Osteocyte (in vitro differentiated cells): ENCODE results near the gene FOXP3. TPM values are rescaled to one million over a fixed set of nuclear protein-coding genes. Genes with fewer than 3 reads are reported as not detected.
"Not testable (repeated sequence)": the region's sequence is repeated elsewhere in the genome, so short reads cannot be mapped to it uniquely, and the experiment has no call there.

Experiments used
- DNase-seq: peaks from one replicate; pipeline ENCODE4 v3.0.0; 2021; ENCODE audit warnings: mixed read lengths; ENCODE audit not compliant: unreplicated experiment; ENCODE audit errors: extremely low spot score
- H3K27ac Mint-ChIP-seq: one replicate; pipeline ENCODE4 v1.8.0; 2021; ENCODE audit warnings: mild to moderate bottlenecking, mixed read lengths; ENCODE audit not compliant: unreplicated experiment
- H3K27me3 Mint-ChIP-seq: one replicate; pipeline ENCODE4 v1.8.0; 2021; ENCODE audit warnings: mixed read lengths; ENCODE audit not compliant: unreplicated experiment
- H3K36me3 Mint-ChIP-seq: one replicate; pipeline ENCODE4 v1.8.0; 2021; ENCODE audit warnings: mixed read lengths; ENCODE audit not compliant: unreplicated experiment
- H3K4me1 Mint-ChIP-seq: one replicate; pipeline ENCODE4 v1.8.0; 2021; ENCODE audit warnings: mixed read lengths; ENCODE audit not compliant: unreplicated experiment
- H3K4me3 Mint-ChIP-seq: one replicate; pipeline ENCODE4 v1.8.0; 2021; ENCODE audit warnings: mild to moderate bottlenecking, moderate library complexity, mixed read lengths; ENCODE audit not compliant: unreplicated experiment
- H3K9me3 Mint-ChIP-seq: one replicate; pipeline ENCODE4 v1.8.0; 2021; ENCODE audit warnings: mixed read lengths; ENCODE audit not compliant: unreplicated experiment
- long read RNA-seq: library from polyadenylated mRNA; unstranded; transcript quantifications from one replicate; pipeline ENCODE4 v2.0.0, GENCODE V29; 2021
- total RNA-seq: library from RNA; stranded (reverse); gene quantifications from 2 replicates; pipeline ENCODE4 v1.2.1, GENCODE V29; 2021
- TF ChIP-seq, protein P1 (sequence below): fragments of 200-600 bp; sonication (generic); IDR thresholded peaks from 2 replicates; pipeline ENCODE4 v1.5.0; 2021; ENCODE audit warnings: antibody characterized with exemption, mild to moderate bottlenecking, moderate library complexity

FOXP3 gene
- total RNA-seq: 0.13 TPM in 1 of 2 replicates, not detected in the other
- long read RNA-seq: 0 reads

DNA sequence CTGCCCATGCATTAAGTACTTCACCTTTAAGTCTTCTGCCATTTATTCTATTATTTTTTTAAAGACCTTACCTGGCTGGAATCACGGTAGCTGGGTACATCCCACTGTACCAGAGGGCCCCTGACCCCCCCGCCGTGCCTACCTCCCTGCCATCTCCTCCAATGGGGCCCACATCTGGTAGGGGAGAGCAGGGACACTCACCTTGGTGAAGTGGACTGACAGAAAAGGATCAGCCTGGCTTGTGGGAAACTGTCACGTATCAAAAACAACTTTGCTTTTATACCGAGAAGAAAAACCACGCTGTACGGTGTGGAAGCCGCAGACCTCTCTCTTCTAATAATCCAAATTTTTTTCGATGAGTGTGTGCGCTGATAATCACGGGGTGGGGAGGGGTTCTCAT, at the start of gene FOXP3:
TSS of gene FOXP3 (minus strand) at position 251 of the 400 bp plus-strand sequence. CDS start 6,205 bp downstream, outside the sequence.
- no peaks in the 10 kb centered on the region for H3K36me3 Mint-ChIP-seq
- H3K27me3 Mint-ChIP-seq: peaks cover 4% of the 10 kb centered on the region
- peaks cover 5% of the 10 kb centered on the region for H3K9me3 Mint-ChIP-seq
- no peak within 1 kb of the TSS for H3K27ac Mint-ChIP-seq
- H3K4me1 Mint-ChIP-seq: peaks cover 5% of the 10 kb centered on the region
- H3K4me3 Mint-ChIP-seq: no peak within 1 kb of the TSS
- TF ChIP-seq, protein P1, sequence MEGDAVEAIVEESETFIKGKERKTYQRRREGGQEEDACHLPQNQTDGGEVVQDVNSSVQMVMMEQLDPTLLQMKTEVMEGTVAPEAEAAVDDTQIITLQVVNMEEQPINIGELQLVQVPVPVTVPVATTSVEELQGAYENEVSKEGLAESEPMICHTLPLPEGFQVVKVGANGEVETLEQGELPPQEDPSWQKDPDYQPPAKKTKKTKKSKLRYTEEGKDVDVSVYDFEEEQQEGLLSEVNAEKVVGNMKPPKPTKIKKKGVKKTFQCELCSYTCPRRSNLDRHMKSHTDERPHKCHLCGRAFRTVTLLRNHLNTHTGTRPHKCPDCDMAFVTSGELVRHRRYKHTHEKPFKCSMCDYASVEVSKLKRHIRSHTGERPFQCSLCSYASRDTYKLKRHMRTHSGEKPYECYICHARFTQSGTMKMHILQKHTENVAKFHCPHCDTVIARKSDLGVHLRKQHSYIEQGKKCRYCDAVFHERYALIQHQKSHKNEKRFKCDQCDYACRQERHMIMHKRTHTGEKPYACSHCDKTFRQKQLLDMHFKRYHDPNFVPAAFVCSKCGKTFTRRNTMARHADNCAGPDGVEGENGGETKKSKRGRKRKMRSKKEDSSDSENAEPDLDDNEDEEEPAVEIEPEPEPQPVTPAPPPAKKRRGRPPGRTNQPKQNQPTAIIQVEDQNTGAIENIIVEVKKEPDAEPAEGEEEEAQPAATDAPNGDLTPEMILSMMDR: no peak
- DNase-seq: no peak

DNA sequence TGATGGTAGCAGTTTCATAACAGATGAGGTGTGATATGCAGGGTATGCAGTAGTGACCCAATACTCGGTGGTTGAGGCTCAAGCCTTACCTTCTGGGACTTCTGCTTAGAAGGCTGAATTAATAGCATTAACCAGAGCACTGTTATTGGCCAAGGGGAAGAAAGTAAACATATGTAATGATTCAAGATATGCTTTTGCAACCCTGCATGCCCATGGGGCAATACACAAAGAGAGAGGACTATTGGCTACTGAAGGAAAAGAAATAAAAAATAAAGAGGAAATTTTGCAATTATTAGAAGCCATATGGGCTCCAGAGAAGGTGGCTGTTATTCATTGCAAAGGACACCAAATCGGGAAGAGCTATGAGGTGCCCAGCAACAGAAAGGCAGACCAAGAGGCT, 47.7 kb upstream of the FOXP3 start:
- Mint-ChIP-seq H3K27ac (no peak overlapping the region), H3K4me3 (no peak overlapping the region), H3K27me3 (no peaks in the 10 kb centered on the region), H3K36me3 (no peaks in the 10 kb centered on the region), H3K9me3 (no peaks in the 10 kb centered on the region), H3K4me1 (peaks cover 19% of the 10 kb centered on the region)
- TF ChIP-seq, protein P1: no peak
- no peak for DNase-seq

DNA sequence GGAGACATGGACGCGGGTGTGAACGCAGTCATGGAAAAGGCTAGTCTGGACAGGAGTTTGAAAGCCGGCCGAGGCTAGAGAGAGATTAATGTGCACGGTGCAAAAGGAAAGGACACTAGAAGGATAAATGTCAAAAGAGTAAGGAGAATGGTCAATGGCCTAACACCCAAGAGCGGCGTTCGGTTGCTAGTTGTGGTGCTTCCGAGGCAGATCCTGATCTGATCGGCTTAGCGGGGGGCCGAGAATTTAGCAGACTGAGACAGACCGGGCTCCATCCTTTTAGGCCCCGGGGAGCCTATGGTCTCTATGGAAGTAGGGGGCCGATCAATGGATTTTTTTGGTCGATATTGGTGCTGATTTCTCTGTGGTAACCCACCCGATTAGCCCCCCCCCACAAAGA, 45.9 kb upstream of the FOXP3 start:
- TF ChIP-seq, protein P1: no peak
- peak; percentile 72 for DNase-seq
- Mint-ChIP-seq H3K36me3 (no peaks in the 10 kb centered on the region), H3K9me3 (no peaks in the 10 kb centered on the region), H3K27ac (peak overlapping the region; percentile 21), H3K4me1 (peaks cover 19% of the 10 kb centered on the region), H3K4me3 (no peak overlapping the region), H3K27me3 (no peaks in the 10 kb centered on the region)

- Mint-ChIP-seq H3K27ac (peak overlapping the region; percentile 94), H3K36me3 (no peaks in the 10 kb centered on the region), H3K4me3 (peak overlapping the region; percentile 70), H3K9me3 (no peaks in the 10 kb centered on the region), H3K27me3 (no peaks in the 10 kb centered on the region), H3K4me1 (peaks cover 19% of the 10 kb centered on the region)
- TF ChIP-seq, protein P1: no peak
- DNase-seq: peak; percentile 44
Observed at GRCh38 chrX:49309401-49309981, 45.0 kb upstream of the FOXP3 start.

GRCh38 chrX:49308604-49309269, 44.2 kb upstream of the FOXP3 start:
- Mint-ChIP-seq H3K27me3 (no peaks in the 10 kb centered on the region), H3K4me3 (peak overlapping the region; percentile 70)
- TF ChIP-seq, protein P1: no peak

DNA sequence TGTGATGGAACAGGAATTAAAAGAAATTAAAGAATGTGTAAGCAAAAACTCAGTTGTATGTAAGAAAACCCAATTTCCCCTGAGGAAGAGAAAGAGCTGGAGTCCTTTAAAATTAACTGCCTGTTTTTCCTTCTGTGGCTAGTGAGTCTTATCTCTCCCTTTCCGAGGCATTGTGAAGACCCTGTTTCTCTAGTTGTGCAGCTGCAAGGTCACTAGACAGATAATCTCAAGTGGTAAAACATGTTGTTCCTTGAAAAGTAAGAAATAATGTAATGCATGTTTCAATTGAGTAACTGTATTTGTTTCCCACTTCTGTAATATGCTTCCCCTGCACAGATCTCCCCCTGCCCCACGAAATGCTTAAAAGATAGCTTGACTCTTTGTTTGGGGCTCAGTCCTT, 43.3 kb upstream of the FOXP3 start:
- H3K27ac Mint-ChIP-seq, H3K9me3 Mint-ChIP-seq, H3K4me3 Mint-ChIP-seq, H3K27me3 Mint-ChIP-seq, DNase-seq, H3K36me3 Mint-ChIP-seq: not testable (repeated sequence)
- H3K4me1 Mint-ChIP-seq: peaks cover 19% of the 10 kb centered on the region

More at GRCh38 chrX:49308604-49309269, 44.2 kb upstream of the FOXP3 start:
- peak; percentile 69 for DNase-seq
- Mint-ChIP-seq H3K4me1 (peaks cover 19% of the 10 kb centered on the region), H3K27ac (peak overlapping the region; percentile 94), H3K36me3 (no peaks in the 10 kb centered on the region), H3K9me3 (no peaks in the 10 kb centered on the region)
